Stomach (tissue), 4 donors: ENCODE results near the gene THYN1.

Experiments
- CTCF ChIP-seq, 7 experiments: fragments of 450-650 bp in 4 of 7; fragments of 200-600 bp in 3 of 7; sonication (generic) in 3 of 7; IDR thresholded peaks; one replicate each; pipeline ENCODE4 v1.5.1; 2016 to 2019; ENCODE audit warnings: antibody characterized with exemption in 7 of 7, control low read depth in 2 of 7, mild to moderate bottlenecking in 1 of 7
- EP300 ChIP-seq: sonication (generic); formaldehyde crosslinking; IDR thresholded peaks from one replicate; pipeline ENCODE4 v1.6.1; 2017; ENCODE audit warnings: antibody characterized with exemption
- POLR2A ChIP-seq, 4 donors: fragments of 450-650 bp; IDR thresholded peaks; one replicate each; pipeline ENCODE4 v1.6.1; 2016; ENCODE audit warnings: antibody characterized with exemption in 4 of 4, control low read depth in 2 of 4, mild to moderate bottlenecking in 1 of 4, moderate library complexity in 1 of 4
- POLR2AphosphoS5 ChIP-seq, 3 donors: sonication (generic); formaldehyde crosslinking; IDR thresholded peaks; one replicate each; pipeline ENCODE4 v1.6.1; 2016; ENCODE audit warnings: antibody characterized with exemption in 3 of 3

GRCh38 chr11:134235399-134235798 lies 17.8 kb downstream of the THYN1 start:
- TF ChIP-seq POLR2A (IDR thresholded peaks at IDR 0.05) (no peak), CTCF (IDR thresholded peaks at IDR 0.05) (no peak), EP300 (no peak), POLR2AphosphoS5 (IDR thresholded peaks at IDR 0.05) (no peak)
